ENCODE measurements around the gene EGFR. TPM values are rescaled to one million over a fixed set of nuclear protein-coding genes. Genes with fewer than 3 reads are reported as not detected.

The EGFR gene
- total RNA-seq, 1 donor from 2014 or later, result 5.0 TPM

GRCh38 chr7:55085511-55086412 lies 66.9 kb downstream of the EGFR start:
- Mint-ChIP-seq H3K4me1 (ENCODE audit: unreplicated experiment) (no peaks in the 10 kb centered on the region), H3K36me3 (ENCODE audit: low read depth, unreplicated experiment) (no peaks in the 10 kb centered on the region), H3K9me3 (ENCODE audit: unreplicated experiment) (no peaks in the 10 kb centered on the region), H3K4me3 (ENCODE audit: unreplicated experiment) (no peak overlapping the region), H3K27me3 (ENCODE audit: unreplicated experiment) (peaks cover 6% of the 10 kb centered on the region), H3K27ac (ENCODE audit: unreplicated experiment) (no peak overlapping the region)
- DNase-seq (ENCODE audit: low spot score), result no peak
- TF ChIP-seq, protein P1, sequence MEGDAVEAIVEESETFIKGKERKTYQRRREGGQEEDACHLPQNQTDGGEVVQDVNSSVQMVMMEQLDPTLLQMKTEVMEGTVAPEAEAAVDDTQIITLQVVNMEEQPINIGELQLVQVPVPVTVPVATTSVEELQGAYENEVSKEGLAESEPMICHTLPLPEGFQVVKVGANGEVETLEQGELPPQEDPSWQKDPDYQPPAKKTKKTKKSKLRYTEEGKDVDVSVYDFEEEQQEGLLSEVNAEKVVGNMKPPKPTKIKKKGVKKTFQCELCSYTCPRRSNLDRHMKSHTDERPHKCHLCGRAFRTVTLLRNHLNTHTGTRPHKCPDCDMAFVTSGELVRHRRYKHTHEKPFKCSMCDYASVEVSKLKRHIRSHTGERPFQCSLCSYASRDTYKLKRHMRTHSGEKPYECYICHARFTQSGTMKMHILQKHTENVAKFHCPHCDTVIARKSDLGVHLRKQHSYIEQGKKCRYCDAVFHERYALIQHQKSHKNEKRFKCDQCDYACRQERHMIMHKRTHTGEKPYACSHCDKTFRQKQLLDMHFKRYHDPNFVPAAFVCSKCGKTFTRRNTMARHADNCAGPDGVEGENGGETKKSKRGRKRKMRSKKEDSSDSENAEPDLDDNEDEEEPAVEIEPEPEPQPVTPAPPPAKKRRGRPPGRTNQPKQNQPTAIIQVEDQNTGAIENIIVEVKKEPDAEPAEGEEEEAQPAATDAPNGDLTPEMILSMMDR (IDR thresholded peaks at IDR 0.05; ENCODE audit: unreplicated experiment), result no peak

DNA sequence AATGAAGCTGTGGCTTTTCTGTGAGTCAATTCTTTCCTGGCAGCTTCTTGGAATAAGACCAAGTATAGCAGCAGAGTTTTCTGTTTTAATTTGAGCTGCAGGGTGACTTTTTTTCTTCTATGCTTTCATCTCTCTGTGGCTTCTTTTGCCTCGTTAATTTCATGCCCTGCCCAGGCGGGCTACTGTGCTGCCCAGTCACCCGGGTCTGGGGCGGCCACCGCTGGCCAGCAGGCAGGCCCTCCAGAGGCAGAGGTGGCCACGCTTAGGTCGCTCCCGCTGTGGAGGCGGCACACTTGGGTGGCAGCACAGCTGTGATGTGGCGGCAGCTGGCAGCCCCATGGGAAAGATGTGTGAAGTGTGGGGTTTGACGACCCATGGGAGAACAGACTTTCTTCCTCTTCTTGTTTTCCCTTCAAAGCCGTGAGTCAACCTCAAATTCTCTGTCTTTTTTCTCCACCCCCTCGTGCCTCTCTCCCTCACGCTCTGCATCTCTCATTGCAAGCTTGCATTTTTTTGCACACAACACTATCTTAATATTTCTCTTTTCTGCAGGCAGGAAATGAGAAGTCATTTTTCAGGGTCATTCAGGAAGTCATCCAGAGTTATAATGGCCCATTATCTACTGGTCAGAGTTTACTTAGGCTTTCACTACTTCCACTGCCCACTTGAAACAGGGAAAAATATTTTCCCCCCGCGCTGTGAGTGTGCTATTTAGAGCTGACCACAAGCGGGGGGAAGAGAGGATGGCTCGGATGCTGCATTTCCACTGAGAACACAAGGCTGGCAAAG lies 67.8 kb downstream of the EGFR start:
- H3K9me3 Mint-ChIP-seq (ENCODE audit: unreplicated experiment), result no peaks in the 10 kb centered on the region
- DNase-seq (ENCODE audit: low spot score), result no peak
- H3K4me1 Mint-ChIP-seq (ENCODE audit: unreplicated experiment), result no peaks in the 10 kb centered on the region
- H3K36me3 Mint-ChIP-seq (ENCODE audit: low read depth, unreplicated experiment), result no peaks in the 10 kb centered on the region
- H3K4me3 Mint-ChIP-seq (ENCODE audit: unreplicated experiment), result no peak overlapping the region
- TF ChIP-seq, protein P1 (IDR thresholded peaks at IDR 0.05; ENCODE audit: unreplicated experiment), result no peak
- H3K27ac Mint-ChIP-seq (ENCODE audit: unreplicated experiment), result no peak overlapping the region
- H3K27me3 Mint-ChIP-seq (ENCODE audit: unreplicated experiment), result peaks cover 6% of the 10 kb centered on the region

GRCh38 chr7:55087521-55087961 lies 68.7 kb downstream of the EGFR start:
- no peaks in the 10 kb centered on the region for H3K36me3 Mint-ChIP-seq (ENCODE audit: low read depth, unreplicated experiment)
- peaks cover 6% of the 10 kb centered on the region for H3K27me3 Mint-ChIP-seq (ENCODE audit: unreplicated experiment)
- TF ChIP-seq, protein P1 (IDR thresholded peaks at IDR 0.05; ENCODE audit: unreplicated experiment), result no peak
- no peaks in the 10 kb centered on the region for H3K9me3 Mint-ChIP-seq (ENCODE audit: unreplicated experiment)
- H3K27ac Mint-ChIP-seq (ENCODE audit: unreplicated experiment), result no peak overlapping the region
- DNase-seq (ENCODE audit: low spot score), result no peak
- H3K4me3 Mint-ChIP-seq (ENCODE audit: unreplicated experiment), result no peak overlapping the region
- H3K4me1 Mint-ChIP-seq (ENCODE audit: unreplicated experiment), result no peaks in the 10 kb centered on the region

- H3K27me3 Mint-ChIP-seq (ENCODE audit: unreplicated experiment), result peaks cover 4% of the 10 kb centered on the region
- H3K9me3 Mint-ChIP-seq (ENCODE audit: unreplicated experiment), result no peaks in the 10 kb centered on the region
- DNase-seq (ENCODE audit: low spot score), result no peak
- H3K27ac Mint-ChIP-seq (ENCODE audit: unreplicated experiment), result no peak overlapping the region
- no peaks in the 10 kb centered on the region for H3K4me1 Mint-ChIP-seq (ENCODE audit: unreplicated experiment)
- H3K36me3 Mint-ChIP-seq (ENCODE audit: low read depth, unreplicated experiment), result no peaks in the 10 kb centered on the region
- TF ChIP-seq, protein P1 (IDR thresholded peaks at IDR 0.05; ENCODE audit: unreplicated experiment), result no peak
- no peak overlapping the region for H3K4me3 Mint-ChIP-seq (ENCODE audit: unreplicated experiment)
These were observed 69.3 kb downstream of the EGFR start for GRCh38 chr7:55088107-55088506.
